Right lobe of liver (tissue), 4 donors: Measurements from ENCODE around the gene POLR1B.

Experiments
- POLR2A ChIP-seq: fragments of 450-650 bp; IDR thresholded peaks from one replicate; pipeline ENCODE4 v1.6.1; 2017; ENCODE audit warnings: antibody characterized with exemption, mild to moderate bottlenecking
- TF ChIP-seq, protein P1 (sequence below), 4 donors: fragments of 200-600 bp in 3 of 4; fragments of 450-650 bp in 1 of 4; IDR thresholded peaks; one replicate each; pipeline versions ENCODE4 v1.5.1 to v1.8.0; 2016 to 2022; ENCODE audit warnings: antibody characterized with exemption in 4 of 4, mild to moderate bottlenecking in 2 of 4
- donor health status: DM: no; HTN: no; CAD: no.
- donor health status: DM: no; HTN: no; CAD: no.
- donor health status: DM: no; HTN: yes; CAD: no.

DNA sequence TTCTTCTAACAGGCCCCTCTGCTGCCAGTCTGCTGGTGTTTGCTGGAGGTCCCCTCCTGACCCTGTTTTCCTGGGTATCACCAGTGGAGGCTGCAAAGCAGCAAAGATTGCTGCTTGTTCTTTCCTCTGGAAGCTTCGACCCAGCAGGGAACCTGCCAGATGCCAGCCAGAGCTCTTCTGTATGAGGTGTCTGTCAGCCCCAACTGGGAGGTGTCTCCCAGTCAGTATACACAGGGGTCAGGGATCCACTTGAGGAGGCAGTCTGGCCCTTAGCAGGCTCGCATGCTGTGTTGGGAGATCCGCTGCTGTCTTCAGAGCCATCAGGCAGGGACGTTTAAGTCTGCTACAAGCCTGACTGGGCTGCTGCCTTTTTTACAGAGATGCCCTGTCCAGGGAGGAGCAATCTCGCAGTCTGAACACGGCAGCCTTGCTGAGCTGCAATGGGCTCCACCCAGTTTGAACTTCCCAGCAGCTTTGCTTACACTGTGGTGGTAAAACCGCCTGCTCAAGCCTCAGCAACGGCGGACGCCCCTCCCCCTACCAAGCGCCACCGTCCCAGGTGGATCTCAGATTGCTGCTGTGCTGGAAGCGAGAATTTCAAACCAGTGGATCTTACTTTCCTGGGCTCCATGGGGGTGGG, 72.1 kb downstream of the POLR1B start:
- TF ChIP-seq, protein P1, sequence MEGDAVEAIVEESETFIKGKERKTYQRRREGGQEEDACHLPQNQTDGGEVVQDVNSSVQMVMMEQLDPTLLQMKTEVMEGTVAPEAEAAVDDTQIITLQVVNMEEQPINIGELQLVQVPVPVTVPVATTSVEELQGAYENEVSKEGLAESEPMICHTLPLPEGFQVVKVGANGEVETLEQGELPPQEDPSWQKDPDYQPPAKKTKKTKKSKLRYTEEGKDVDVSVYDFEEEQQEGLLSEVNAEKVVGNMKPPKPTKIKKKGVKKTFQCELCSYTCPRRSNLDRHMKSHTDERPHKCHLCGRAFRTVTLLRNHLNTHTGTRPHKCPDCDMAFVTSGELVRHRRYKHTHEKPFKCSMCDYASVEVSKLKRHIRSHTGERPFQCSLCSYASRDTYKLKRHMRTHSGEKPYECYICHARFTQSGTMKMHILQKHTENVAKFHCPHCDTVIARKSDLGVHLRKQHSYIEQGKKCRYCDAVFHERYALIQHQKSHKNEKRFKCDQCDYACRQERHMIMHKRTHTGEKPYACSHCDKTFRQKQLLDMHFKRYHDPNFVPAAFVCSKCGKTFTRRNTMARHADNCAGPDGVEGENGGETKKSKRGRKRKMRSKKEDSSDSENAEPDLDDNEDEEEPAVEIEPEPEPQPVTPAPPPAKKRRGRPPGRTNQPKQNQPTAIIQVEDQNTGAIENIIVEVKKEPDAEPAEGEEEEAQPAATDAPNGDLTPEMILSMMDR (IDR thresholded peaks at IDR 0.05): no peak
- no peak for TF ChIP-seq POLR2A
